HepG2 (cell line): ENCODE measurements around the gene TMC8. TPM values are rescaled to one million over a fixed set of nuclear protein-coding genes. Genes with fewer than 3 reads are reported as not detected.

Source experiments
- DRAP1 ChIP-seq: IDR thresholded peaks from 2 replicates; pipeline ENCODE4 v1.6.1; 2016; ENCODE audit warnings: missing genetic modification reagents, missing compliant biosample characterization
- FOXP1 ChIP-seq, 2 experiments: fragments of 450-650 bp in 1 of 2; IDR thresholded peaks; 2 replicates each; pipeline ENCODE4 v1.6.1; 2017 to 2018; ENCODE audit warnings: antibody characterized with exemption in 1 of 2
- FUBP1 ChIP-seq: sonication (generic); formaldehyde crosslinking; IDR thresholded peaks from 2 replicates; pipeline ENCODE4 v1.5.1; 2020; ENCODE audit warnings: missing genetic modification reagents, mild to moderate bottlenecking, borderline replicate concordance
- HNRNPLL ChIP-seq: fragments of 200-400 bp; formaldehyde crosslinking; IDR thresholded peaks from 2 replicates; pipeline ENCODE4 v1.6.1; 2017; ENCODE audit warnings: mild to moderate bottlenecking, low read depth, low read length; ENCODE audit not compliant: poor library complexity, severe bottlenecking
- IKZF1 ChIP-seq: fragments of 450-650 bp; IDR thresholded peaks from 2 replicates; pipeline ENCODE4 v1.7.1; 2016
- MIXL1 ChIP-seq: IDR thresholded peaks from 2 replicates; pipeline ENCODE4 v1.6.1; 2016
- RORA ChIP-seq: sonication (generic); formaldehyde crosslinking; IDR thresholded peaks from 2 replicates; pipeline ENCODE4 v1.5.0; 2020; ENCODE audit warnings: mild to moderate bottlenecking, missing genetic modification reagents, moderate library complexity
- SP4 ChIP-seq: sonication (generic); formaldehyde crosslinking; IDR thresholded peaks from 2 replicates; pipeline ENCODE4 v1.8.1; 2023; ENCODE audit warnings: mild to moderate bottlenecking, missing genetic modification reagents
- TRIM24 ChIP-seq: sonication (generic); formaldehyde crosslinking; IDR thresholded peaks from 2 replicates; pipeline ENCODE4 v1.8.0; 2022; ENCODE audit warnings: mild to moderate bottlenecking, missing genetic modification reagents
- ZBTB20 ChIP-seq: sonication (generic); formaldehyde crosslinking; IDR thresholded peaks from 2 replicates; pipeline ENCODE4 v1.8.1; 2023; ENCODE audit warnings: missing genetic modification reagents, low read depth, mild to moderate bottlenecking, borderline replicate concordance
- ZFP82 ChIP-seq: sonication (generic); formaldehyde crosslinking; IDR thresholded peaks from 2 replicates; pipeline ENCODE4 v1.5.1; 2020; ENCODE audit warnings: mild to moderate bottlenecking, missing genetic modification reagents, borderline replicate concordance
- ZFP90 ChIP-seq: sonication (generic); formaldehyde crosslinking; IDR thresholded peaks from 2 replicates; pipeline ENCODE4 v1.8.0; 2022; ENCODE audit warnings: missing genetic modification reagents, mild to moderate bottlenecking, inconsistent platforms, borderline replicate concordance
- ZFP91 ChIP-seq: sonication (generic); formaldehyde crosslinking; IDR thresholded peaks from 2 replicates; pipeline ENCODE4 v1.9.0; 2022; ENCODE audit warnings: missing genetic modification reagents, mild to moderate bottlenecking, borderline replicate concordance
- ZMYM2 ChIP-seq: sonication (generic); formaldehyde crosslinking; IDR thresholded peaks from 2 replicates; pipeline ENCODE4 v1.8.0; 2022; ENCODE audit warnings: mild to moderate bottlenecking, missing genetic modification reagents
- ZNF549 ChIP-seq: sonication (generic); formaldehyde crosslinking; IDR thresholded peaks from 2 replicates; pipeline ENCODE4 v1.5.0; 2020; ENCODE audit warnings: missing genetic modification reagents
- ZNF841 ChIP-seq: sonication (generic); formaldehyde crosslinking; IDR thresholded peaks from 2 replicates; pipeline ENCODE4 v1.8.1; 2023; ENCODE audit warnings: missing genetic modification reagents, borderline replicate concordance
- polyA plus RNA-seq, 8 experiments: library from polyadenylated mRNA; depleted of rRNA in 3 of 8; stranded (reverse) in 7 of 8; unstranded in 1 of 8; fragments of >200 nt; fragmentation: Illumina TruSeq in 4 of 8; extraction: Trizol in 4 of 8; gene quantifications; 2 replicates each; pipeline versions ENCODE4 v1.2.1 to v1.2.3, GENCODE V29; 2011 to 2016; ENCODE audit warnings: low read depth in 4 of 8, missing spikeins in 1 of 8, mixed read lengths in 1 of 8; ENCODE audit not compliant: insufficient read depth in 1 of 8
- total RNA-seq, 5 experiments: library from RNA; depleted of rRNA; stranded (reverse); fragments of >200 nt; fragmentation: Illumina TruSeq; extraction: Trizol; gene quantifications; 2 replicates each; pipeline ENCODE4 v1.2.3, GENCODE V29; 2016; ENCODE audit warnings: low read depth in 1 of 5
- TF ChIP-seq, protein P1 (sequence below): sonication (generic); formaldehyde crosslinking; IDR thresholded peaks from 2 replicates; pipeline ENCODE4 v1.4.0; 2020; ENCODE audit warnings: low read depth, missing genetic modification reagents
- TF ChIP-seq, protein P2 (sequence below): sonication (generic); formaldehyde crosslinking; IDR thresholded peaks from 2 replicates; pipeline ENCODE4 v1.5.0; 2020; ENCODE audit warnings: mild to moderate bottlenecking, missing genetic modification reagents

Gene TMC8
- total and polyA plus RNA-seq, 2 of the 13 experiments (the other 11 are each of a cell fraction or from before 2014, with no cell fraction given), result 0.53 to 7.8 TPM

DNA sequence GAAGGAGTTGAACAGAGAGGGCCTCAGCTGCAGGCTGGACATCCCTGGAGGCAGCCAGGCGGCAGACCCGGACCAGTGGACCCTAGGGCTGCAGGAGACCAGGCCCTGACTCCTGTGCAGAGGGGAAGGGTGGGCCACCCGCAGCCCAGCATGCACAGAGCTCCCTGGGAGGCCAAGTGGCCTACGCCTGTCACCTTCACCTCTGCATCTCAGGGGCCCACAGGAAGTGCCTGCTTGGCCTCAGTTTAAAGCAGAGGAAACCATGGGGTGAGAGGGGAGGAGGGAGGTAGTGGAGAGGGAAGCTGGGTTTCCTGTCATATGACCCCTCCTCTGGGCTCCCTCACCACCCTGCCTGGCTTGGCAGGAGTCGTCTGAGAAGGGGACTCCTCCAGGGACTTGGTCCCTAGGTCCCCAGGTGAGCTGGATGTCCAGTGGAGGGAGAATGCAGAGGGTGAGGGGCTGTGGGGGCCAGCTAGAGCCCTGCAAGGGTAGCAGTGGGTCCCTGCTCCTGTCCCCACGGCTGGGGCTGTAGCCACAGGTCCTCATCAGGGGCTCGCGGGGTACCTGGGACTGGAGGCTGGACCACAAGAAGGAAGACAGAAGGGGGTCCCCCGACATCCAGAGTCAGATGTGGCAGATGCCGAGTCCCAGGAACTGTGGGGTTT, at the start of gene TMC8 (continued):
- TF ChIP-seq, protein P1, sequence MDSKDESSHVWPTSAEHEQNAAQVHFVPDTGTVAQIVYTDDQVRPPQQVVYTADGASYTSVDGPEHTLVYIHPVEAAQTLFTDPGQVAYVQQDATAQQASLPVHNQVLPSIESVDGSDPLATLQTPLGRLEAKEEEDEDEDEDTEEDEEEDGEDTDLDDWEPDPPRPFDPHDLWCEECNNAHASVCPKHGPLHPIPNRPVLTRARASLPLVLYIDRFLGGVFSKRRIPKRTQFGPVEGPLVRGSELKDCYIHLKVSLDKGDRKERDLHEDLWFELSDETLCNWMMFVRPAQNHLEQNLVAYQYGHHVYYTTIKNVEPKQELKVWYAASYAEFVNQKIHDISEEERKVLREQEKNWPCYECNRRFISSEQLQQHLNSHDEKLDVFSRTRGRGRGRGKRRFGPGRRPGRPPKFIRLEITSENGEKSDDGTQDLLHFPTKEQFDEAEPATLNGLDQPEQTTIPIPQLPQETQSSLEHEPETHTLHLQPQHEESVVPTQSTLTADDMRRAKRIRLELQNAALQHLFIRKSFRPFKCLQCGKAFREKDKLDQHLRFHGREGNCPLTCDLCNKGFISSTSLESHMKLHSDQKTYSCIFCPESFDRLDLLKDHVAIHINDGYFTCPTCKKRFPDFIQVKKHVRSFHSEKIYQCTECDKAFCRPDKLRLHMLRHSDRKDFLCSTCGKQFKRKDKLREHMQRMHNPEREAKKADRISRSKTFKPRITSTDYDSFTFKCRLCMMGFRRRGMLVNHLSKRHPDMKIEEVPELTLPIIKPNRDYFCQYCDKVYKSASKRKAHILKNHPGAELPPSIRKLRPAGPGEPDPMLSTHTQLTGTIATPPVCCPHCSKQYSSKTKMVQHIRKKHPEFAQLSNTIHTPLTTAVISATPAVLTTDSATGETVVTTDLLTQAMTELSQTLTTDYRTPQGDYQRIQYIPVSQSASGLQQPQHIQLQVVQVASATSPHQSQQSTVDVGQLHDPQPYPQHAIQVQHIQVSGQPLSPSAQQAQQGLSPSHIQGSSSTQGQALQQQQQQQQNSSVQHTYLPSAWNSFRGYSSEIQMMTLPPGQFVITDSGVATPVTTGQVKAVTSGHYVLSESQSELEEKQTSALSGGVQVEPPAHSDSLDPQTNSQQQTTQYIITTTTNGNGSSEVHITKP (CRISPR knock-in tag), result peak; percentile 66; the same call in 1 of the 2 replicates
- no peak for TF ChIP-seq RORA (CRISPR knock-in tag)
- TF ChIP-seq, protein P2, sequence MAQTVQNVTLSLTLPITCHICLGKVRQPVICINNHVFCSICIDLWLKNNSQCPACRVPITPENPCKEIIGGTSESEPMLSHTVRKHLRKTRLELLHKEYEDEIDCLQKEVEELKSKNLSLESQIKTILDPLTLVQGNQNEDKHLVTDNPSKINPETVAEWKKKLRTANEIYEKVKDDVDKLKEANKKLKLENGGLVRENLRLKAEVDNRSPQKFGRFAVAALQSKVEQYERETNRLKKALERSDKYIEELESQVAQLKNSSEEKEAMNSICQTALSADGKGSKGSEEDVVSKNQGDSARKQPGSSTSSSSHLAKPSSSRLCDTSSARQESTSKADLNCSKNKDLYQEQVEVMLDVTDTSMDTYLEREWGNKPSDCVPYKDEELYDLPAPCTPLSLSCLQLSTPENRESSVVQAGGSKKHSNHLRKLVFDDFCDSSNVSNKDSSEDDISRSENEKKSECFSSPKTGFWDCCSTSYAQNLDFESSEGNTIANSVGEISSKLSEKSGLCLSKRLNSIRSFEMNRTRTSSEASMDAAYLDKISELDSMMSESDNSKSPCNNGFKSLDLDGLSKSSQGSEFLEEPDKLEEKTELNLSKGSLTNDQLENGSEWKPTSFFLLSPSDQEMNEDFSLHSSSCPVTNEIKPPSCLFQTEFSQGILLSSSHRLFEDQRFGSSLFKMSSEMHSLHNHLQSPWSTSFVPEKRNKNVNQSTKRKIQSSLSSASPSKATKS (CRISPR knock-in tag), result no peak
- TF ChIP-seq ZMYM2, result peak; percentile 65; the same call in 1 of the 2 replicates
- TF ChIP-seq HNRNPLL, result peak; percentile 19
- TF ChIP-seq ZNF549 (CRISPR knock-in tag), result no peak
- peak; percentile 86 for TF ChIP-seq DRAP1 (CRISPR knock-in tag)
- TF ChIP-seq FUBP1 (CRISPR knock-in tag), result no peak
- TF ChIP-seq ZBTB20 (CRISPR knock-in tag), result 0 out of 2 replicates have a peak, but pooled peaks have one; percentile 60
- TF ChIP-seq ZNF841 (CRISPR knock-in tag), result no peak
- peak; percentile 55; the same call in 1 of the 2 replicates for TF ChIP-seq SP4 (CRISPR knock-in tag)
- no peak for TF ChIP-seq TRIM24
- TF ChIP-seq ZFP90 (CRISPR knock-in tag), result no peak; the same call in 1 of the 2 replicates
- 0 out of 2 replicates have a peak, but pooled peaks have one; percentile 11 for TF ChIP-seq ZFP91
- TF ChIP-seq FOXP1 (IDR thresholded peaks at IDR 0.05), result no peak
- peak; percentile 22; the same call in 1 of the 2 replicates for TF ChIP-seq FOXP1 (CRISPR knock-in tag; IDR thresholded peaks at IDR 0.05)
- no peak for TF ChIP-seq ZFP82
- TF ChIP-seq IKZF1, result no peak
- peak; percentile 54; the same call in 1 of the 2 replicates for TF ChIP-seq MIXL1 (CRISPR knock-in tag)
